ENCODE measurements around the gene DMRT1.

DNA sequence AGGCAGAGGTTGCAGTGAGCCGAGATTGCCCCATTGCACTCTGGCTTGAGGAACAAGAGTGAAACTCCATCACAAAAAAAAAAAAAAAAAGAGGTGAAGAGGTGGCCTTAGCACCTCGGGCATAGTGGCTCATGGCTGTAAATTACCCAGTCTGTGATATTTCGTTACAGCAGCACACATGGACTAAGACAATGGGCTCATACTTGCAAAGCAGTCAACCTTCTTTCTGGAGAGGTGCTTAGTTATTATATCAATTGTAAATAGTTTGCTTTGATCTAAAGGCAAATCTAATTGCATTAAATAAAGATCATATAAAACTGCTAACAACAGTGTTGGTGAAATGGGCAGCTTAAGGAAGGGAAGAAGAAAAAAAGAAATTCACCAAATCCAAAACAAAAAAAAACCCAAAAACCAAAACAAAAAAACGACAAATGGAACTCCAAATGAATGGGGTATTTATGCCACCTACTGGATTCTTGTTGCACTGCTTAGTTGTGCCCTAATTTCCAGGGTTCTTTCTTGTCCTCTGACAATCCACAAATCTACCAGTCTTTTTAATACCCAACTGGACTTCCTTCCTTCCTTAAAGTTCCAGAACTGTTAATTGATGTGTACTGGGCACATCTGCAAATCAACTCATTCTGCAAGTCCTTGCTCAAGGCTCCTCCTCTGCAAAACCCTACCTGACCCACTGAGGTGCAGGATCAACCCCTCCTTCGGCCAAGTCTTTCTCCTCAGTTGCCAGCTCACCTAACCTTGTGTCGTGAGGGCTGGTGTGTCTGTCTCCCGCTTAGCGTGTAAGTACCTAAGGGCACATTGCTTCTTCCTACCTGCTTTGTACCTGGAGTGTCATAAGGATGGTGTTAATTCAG, 35.0 kb upstream of the DMRT1 start:
- no peak for TF ChIP-seq ZNF776 (tag by site-specific recombination; IDR thresholded peaks at IDR 0.05; ENCODE audit: borderline replicate concordance)
- TF ChIP-seq CTCF (tag by site-specific recombination; IDR thresholded peaks at IDR 0.05) = peak; percentile 57
- no peak for TF ChIP-seq ZNF302 (tag by site-specific recombination; IDR thresholded peaks at IDR 0.05; ENCODE audit: low read depth)
- no peak for TF ChIP-seq KLF9 (tag by site-specific recombination; IDR thresholded peaks at IDR 0.05; ENCODE audit: low read depth)
- no peak for TF ChIP-seq ZNF121 (tag by site-specific recombination; IDR thresholded peaks at IDR 0.05)
- no peak for TF ChIP-seq KLF17 (tag by site-specific recombination; IDR thresholded peaks at IDR 0.05)
- TF ChIP-seq HOXC10 (CRISPR knock-in tag; IDR thresholded peaks at IDR 0.05) = no peak
- TF ChIP-seq ZNF138 (tag by site-specific recombination; IDR thresholded peaks at IDR 0.05; ENCODE audit: borderline replicate concordance) = no peak
- TF ChIP-seq TRIM28 (IDR thresholded peaks at IDR 0.05; ENCODE audit: borderline replicate concordance, low read length) = no peak
- TF ChIP-seq, protein P1, sequence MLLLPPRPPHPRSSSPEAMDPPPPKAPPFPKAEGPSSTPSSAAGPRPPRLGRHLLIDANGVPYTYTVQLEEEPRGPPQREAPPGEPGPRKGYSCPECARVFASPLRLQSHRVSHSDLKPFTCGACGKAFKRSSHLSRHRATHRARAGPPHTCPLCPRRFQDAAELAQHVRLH (tag by site-specific recombination; IDR thresholded peaks at IDR 0.05) = no peak
- no peak for TF ChIP-seq ZNF558 (tag by site-specific recombination; IDR thresholded peaks at IDR 0.05)

Data from HEK293 (cell line).